H1 (cell line): ENCODE data around the gene TMEM254. TPM values are rescaled to one million over a fixed set of nuclear protein-coding genes. Genes with fewer than 3 reads are reported as not detected.
"Not testable (repeated sequence)": the region's sequence is repeated elsewhere in the genome, so short reads cannot be mapped to it uniquely, and the experiment has no call there.

Experiments
- CTCF ChIA-PET: fragments of 300-600 bp; sonication (Branson Sonifier 250); formaldehyde crosslinking; loops from one replicate; lab custom pipeline; 2021; ENCODE audit not compliant: partially characterized antibody; lab: Charles Lee
- POLR2A ChIA-PET: fragments of 300-600 bp; sonication (Branson Sonifier 250); formaldehyde crosslinking; loops from one replicate; lab custom pipeline; 2021; ENCODE audit warnings: inconsistent platforms; ENCODE audit not compliant: partially characterized antibody; lab: Charles Lee
- DNase-seq, 2 experiments: peaks; one replicate each; pipeline versions ENCODE4 v3.0.0 to v3.0.0-alpha.2; 2010 to 2022; ENCODE audit warnings: low spot score in 2 of 2, low read depth in 1 of 2, mixed read lengths in 1 of 2
- FAIRE-seq: peaks from 2 replicates; lab custom pipeline; 2011; peaks lifted over from hg19 to GRCh38; lab: Jason Lieb, UNC
- H2AFZ ChIP-seq: 2 replicates; pipeline ENCODE4 v1.8.1; 2012; ENCODE audit warnings: low read length, inconsistent platforms
- H2AK5ac ChIP-seq: 2 replicates; pipeline ENCODE4 v1.6.1; 2013; ENCODE audit warnings: low read depth, low read length
- H2BK120ac ChIP-seq: replicated peaks from 2 replicates; pipeline ENCODE3; 2013; ENCODE audit warnings: low read depth, low read length, inconsistent platforms
- H2BK12ac ChIP-seq: 2 replicates; pipeline ENCODE4 v1.6.1; 2013; ENCODE audit warnings: low read depth, low read length
- H2BK15ac ChIP-seq: 2 replicates; pipeline ENCODE4 v1.6.1; 2013; ENCODE audit warnings: low read length
- H2BK20ac ChIP-seq: 2 replicates; pipeline ENCODE4 v1.6.1; 2013; ENCODE audit warnings: low read length
- H2BK5ac ChIP-seq: 2 replicates; pipeline ENCODE4 v1.6.1; 2013; ENCODE audit warnings: low read depth, low read length
- H3K14ac ChIP-seq: 2 replicates; pipeline ENCODE4 v1.6.1; 2013; ENCODE audit warnings: inconsistent platforms; ENCODE audit not compliant: insufficient read length
- H3K18ac ChIP-seq: 2 replicates; pipeline ENCODE4 v1.6.1; 2013; ENCODE audit warnings: low read length; ENCODE audit errors: extremely low read depth
- H3K23ac ChIP-seq: 2 replicates; pipeline ENCODE4 v1.6.1; 2013; ENCODE audit warnings: inconsistent platforms; ENCODE audit not compliant: insufficient read length
- H3K23me2 ChIP-seq: 2 replicates; pipeline ENCODE4 v1.6.1; 2013; ENCODE audit warnings: low read depth, low read length
- H3K27ac ChIP-seq: 2 replicates; pipeline ENCODE4 v1.6.1; 2011; ENCODE audit warnings: low read depth, low read length, inconsistent platforms
- H3K27me3 ChIP-seq, 4 experiments: replicated peaks in 1 of 4; 1 replicate in 1 of 4; 2 replicates in 3 of 4; pipeline versions ENCODE4 v1.6.1 to v1.8.1; 2011 to 2013; ENCODE audit warnings: low read length in 3 of 4, mild to moderate bottlenecking in 3 of 4, inconsistent platforms in 2 of 4, mixed read lengths in 2 of 4, moderate library complexity in 1 of 4; ENCODE audit not compliant: control insufficient read depth in 3 of 4, insufficient read depth in 3 of 4; ENCODE audit errors: extremely low read depth in 1 of 4
- H3K36me3 ChIP-seq, 4 experiments: 2 replicates each; pipeline versions ENCODE4 v1.6.1 to v1.8.1; 2011 to 2013; ENCODE audit warnings: mild to moderate bottlenecking in 4 of 4, low read length in 3 of 4, moderate library complexity in 2 of 4, control low read depth in 1 of 4, inconsistent platforms in 1 of 4; ENCODE audit not compliant: insufficient read depth in 4 of 4, control insufficient read depth in 2 of 4
- H3K4ac ChIP-seq: replicated peaks from 2 replicates; pipeline ENCODE3; 2013; ENCODE audit warnings: low read length, low read depth, mixed read lengths, inconsistent platforms; ENCODE audit not compliant: insufficient read length
- H3K4me1 ChIP-seq, 4 experiments: replicated peaks in 1 of 4; 1 replicate in 1 of 4; 2 replicates in 3 of 4; pipeline versions ENCODE4 v1.6.1 to v1.8.1; 2011 to 2013; ENCODE audit warnings: low read length in 3 of 4, inconsistent platforms in 2 of 4, mixed read lengths in 1 of 4; ENCODE audit not compliant: insufficient read depth in 4 of 4, control insufficient read depth in 3 of 4
- H3K4me2 ChIP-seq, 2 experiments: 2 replicates each; pipeline versions ENCODE4 v1.6.1 to v1.8.1; 2011 to 2013; ENCODE audit warnings: low read depth in 2 of 2, low read length in 2 of 2, control low read depth in 1 of 2, inconsistent platforms in 1 of 2, mild to moderate bottlenecking in 1 of 2; ENCODE audit not compliant: insufficient read depth in 1 of 2
- H3K4me3 ChIP-seq, 4 experiments: fragments of 200-600, 300-600 bp in 1 of 4; sonication (generic), shearing (Covaris generic), sonication (Bioruptor Twin) in 1 of 4; 2 replicates each; pipeline versions ENCODE4 v1.5.1 to v1.8.1; 2011 to 2016; ENCODE audit warnings: low read length in 4 of 4, low read depth in 3 of 4, control low read depth in 2 of 4, inconsistent platforms in 2 of 4, mild to moderate bottlenecking in 2 of 4, mixed read lengths in 1 of 4, moderate library complexity in 1 of 4; ENCODE audit not compliant: insufficient read depth in 2 of 4; ENCODE audit errors: extremely low read depth in 1 of 4
- H3K56ac ChIP-seq: replicated peaks from 2 replicates; pipeline ENCODE3; 2013; ENCODE audit warnings: low read depth, mild to moderate bottlenecking, mixed read lengths, low read length, inconsistent platforms; ENCODE audit not compliant: insufficient read length
- H3K79me1 ChIP-seq: 2 replicates; pipeline ENCODE4 v1.6.1; 2013; ENCODE audit warnings: low read depth, low read length, control low read depth
- H3K79me2 ChIP-seq, 2 experiments: 2 replicates each; pipeline versions ENCODE4 v1.6.1 to v1.8.1; 2012 to 2013; ENCODE audit warnings: low read length in 2 of 2, mild to moderate bottlenecking in 2 of 2, inconsistent platforms in 1 of 2; ENCODE audit not compliant: insufficient read depth in 2 of 2, control insufficient read depth in 1 of 2
- H3K9ac ChIP-seq, 4 experiments: replicated peaks in 1 of 4; 1 replicate in 1 of 4; 2 replicates in 3 of 4; pipeline versions ENCODE4 v1.6.1 to v1.8.1; 2011 to 2013; ENCODE audit warnings: low read depth in 3 of 4, low read length in 3 of 4, control low read depth in 2 of 4, mild to moderate bottlenecking in 2 of 4, moderate library complexity in 2 of 4, inconsistent platforms in 1 of 4; ENCODE audit errors: extremely low read depth in 1 of 4
- H3K9me3 ChIP-seq, 2 experiments: 2 replicates each; pipeline versions ENCODE4 v1.6.1 to v1.8.1; 2012 to 2013; ENCODE audit warnings: mild to moderate bottlenecking in 2 of 2, moderate library complexity in 2 of 2, control low read depth in 1 of 2, inconsistent platforms in 1 of 2, low read depth in 1 of 2, low read length in 1 of 2, mixed read lengths in 1 of 2; ENCODE audit not compliant: insufficient read depth in 2 of 2
- H4K20me1 ChIP-seq, 2 experiments: replicated peaks in 1 of 2; 2 replicates each; pipeline versions ENCODE3 to v1.8.1; 2011 to 2013; ENCODE audit warnings: inconsistent platforms in 2 of 2, low read length in 2 of 2, mild to moderate bottlenecking in 1 of 2; ENCODE audit not compliant: insufficient read depth in 2 of 2, control insufficient read depth in 1 of 2
- H4K5ac ChIP-seq: 2 replicates; pipeline ENCODE4 v1.6.1; 2013; ENCODE audit warnings: low read length, low read depth, mixed read lengths, inconsistent platforms; ENCODE audit not compliant: insufficient read length
- H4K8ac ChIP-seq: 2 replicates; pipeline ENCODE4 v1.8.0; 2013; ENCODE audit warnings: mild to moderate bottlenecking, moderate library complexity, low read length, inconsistent platforms; ENCODE audit not compliant: insufficient read depth; ENCODE audit errors: extremely low read depth
- H4K91ac ChIP-seq: replicated peaks from 2 replicates; pipeline ENCODE3; 2013; ENCODE audit warnings: low read length, mixed read lengths, inconsistent platforms; ENCODE audit not compliant: insufficient read length
- CTCF ChIP-seq, 3 experiments: IDR thresholded peaks; 1 replicate in 2 of 3; 2 replicates in 1 of 3; pipeline versions ENCODE4 v1.5.1 to v1.6.1; 2011; ENCODE audit warnings: low read length in 3 of 3, mild to moderate bottlenecking in 3 of 3, inconsistent platforms in 2 of 3, low read depth in 1 of 3, moderate library complexity in 1 of 3; ENCODE audit not compliant: insufficient read depth in 1 of 3; ENCODE audit errors: control extremely low read depth in 1 of 3
- E2F6 ChIP-seq: IDR thresholded peaks from 2 replicates; pipeline ENCODE4 v1.6.1; 2012; ENCODE audit warnings: inconsistent platforms
- MAX ChIP-seq: IDR thresholded peaks from 2 replicates; pipeline ENCODE4 v1.6.1; 2012; ENCODE audit warnings: inconsistent platforms
- RAD21 ChIP-seq, 2 experiments: IDR thresholded peaks in 1 of 2; conservative IDR thresholded peaks in 1 of 2; 2 replicates each; pipeline ENCODE4 v1.6.1; 2011; ENCODE audit warnings: low read depth in 2 of 2, low read length in 2 of 2, improper control_type of control experiment in 1 of 2, inconsistent platforms in 1 of 2, mild to moderate bottlenecking in 1 of 2, moderate library complexity in 1 of 2
- USF2 ChIP-seq: IDR thresholded peaks from 2 replicates; pipeline ENCODE4 v1.6.1; 2011; ENCODE audit warnings: low read length, improper control_type of control experiment
- YY1 ChIP-seq: IDR thresholded peaks from 2 replicates; pipeline ENCODE4 v1.6.1; 2011; ENCODE audit warnings: low read depth, mild to moderate bottlenecking, low read length
- WGBS, 2 experiments: shearing (Covaris generic) in 1 of 2; methylation state at CpG; one replicate each; pipeline versions ENCODE4 v1.1.6 to v1.1.7; 2013 to 2015; ENCODE audit warnings: low lambda C conversion rate in 2 of 2, mixed read lengths in 2 of 2, inconsistent platforms in 1 of 2, low coverage in 1 of 2, missing lambda C conversion rate in 1 of 2; ENCODE audit not compliant: insufficient replicate concordance in 2 of 2, insufficient coverage in 1 of 2, insufficient read length in 1 of 2; ENCODE audit errors: extremely low coverage in 1 of 2, missing lambda C conversion rate in 1 of 2; 5-methylcytosine and 5-hydroxymethylcytosine counted together
- polyA plus RNA-seq, 7 experiments: library from polyadenylated mRNA; depleted of rRNA in 3 of 7; stranded (reverse) in 5 of 7; unstranded in 2 of 7; fragments of >200 nt in 5 of 7; fragments of 200-250 nt in 2 of 7; gene quantifications; 1 replicate in 5 of 7; 2 replicates in 1 of 7; 4 replicates in 1 of 7; pipeline versions ENCODE4 v1.2.1 to v1.2.3, GENCODE V29; 2011 to 2013; ENCODE audit warnings: missing spikeins in 2 of 7, mixed read lengths in 2 of 7
- total RNA-seq: library from RNA; stranded (reverse); fragmentation: NEBNext Ultra II Directional; extraction: Animal tissue kit (Norgen Biotek cat#: 25700); gene quantifications from 2 replicates; pipeline ENCODE4 v1.2.1, GENCODE V29; 2021

Gene TMEM254
- total and polyA plus RNA-seq, 2 of the 8 experiments (the other 6 are each of a cell fraction or from before 2014, with no cell fraction given): 26.9 to 61.2 TPM

- not testable (repeated sequence) for H3K9me3 ChIP-seq
- TF ChIP-seq USF2: peak; percentile 21; the same call in 1 of the 2 replicates
- peak; percentile 82 for TF ChIP-seq MAX
- peak; percentile 50 to 81 (median 66) for TF ChIP-seq CTCF (IDR thresholded peaks at IDR 0.05; ENCODE audit: control extremely low read depth in 1 of 3, insufficient read depth in 1 of 3, low read depth in 1 of 3, low read length in 3 of 3)
- peak; percentile 86 for TF ChIP-seq YY1
- TF ChIP-seq RAD21 (IDR thresholded peaks at IDR 0.05 in 1 of 2, conservative IDR thresholded peaks at IDR 0.05 in 1 of 2; ENCODE audit: low read depth in 2 of 2, low read length in 2 of 2): peak; percentile 73 to 79
- peak; percentile 48; the same call in 1 of the 2 replicates for TF ChIP-seq E2F6
- TF ChIP-seq, all 59 proteins: peak for 6; not testable (repeated sequence) for 53
- H3K56ac ChIP-seq, H4K20me1 ChIP-seq, H3K27ac ChIP-seq, H3K79me2 ChIP-seq, H3K9ac ChIP-seq, H3K23me2 ChIP-seq, H4K5ac ChIP-seq, H3K23ac ChIP-seq, H3K18ac ChIP-seq, H3K79me1 ChIP-seq, H2AK5ac ChIP-seq, H3K4me3 ChIP-seq, H3K14ac ChIP-seq, H3K4ac ChIP-seq, H3K27me3 ChIP-seq, H4K91ac ChIP-seq, H2BK5ac ChIP-seq, H3K4me2 ChIP-seq, H2BK15ac ChIP-seq, H3K4me1 ChIP-seq, H3K36me3 ChIP-seq: not testable (repeated sequence)
- peak; percentile 99 for FAIRE-seq
- ChIA-PET POLR2A (interaction anchor here (0.6 to 0.8 kb wide), 2 partner anchors 47 to 538 kb away, joined by 3 read pairs; no protein-coding TSS in a partner anchor), CTCF (interaction anchor here (0.7 to 3.3 kb wide), 30 partner anchors 13 to 192 kb away, joined by 3 to 20 read pairs (median 4); no protein-coding TSS in a partner anchor)
- peak overlapping the region; percentile 43 for H2BK120ac ChIP-seq
- 0 out of 2 replicates have a peak overlapping the region, but pooled peaks have one; percentile 61 for H2BK20ac ChIP-seq
- peak overlapping the region; percentile 79; the same call in 1 of the 2 replicates for H4K8ac ChIP-seq
- H2AFZ ChIP-seq: peak overlapping the region; percentile 95
- DNase-seq: peak; percentile 33 to 55
- H2BK12ac ChIP-seq: 0 out of 2 replicates have a peak overlapping the region, but pooled peaks have one; percentile 9
- 48% methylated on average over 3 of the region's 3 CpGs; no CpG with 5 or more reads in 1 of the 2 experiments for WGBS, 2 experiments
Observed at GRCh38 chr10:80029205-80029604, 49.3 kb upstream of the TMEM254 start.
